HCT116 (cell line): ENCODE results near the gene STING1. TPM values are rescaled to one million over a fixed set of nuclear protein-coding genes. Genes with fewer than 3 reads are reported as not detected.
"Not testable (repeated sequence)": the region's sequence is repeated elsewhere in the genome, so short reads cannot be mapped to it uniquely, and the experiment has no call there.

Source experiments
- ATAC-seq: fragments of 200-7000 bp; cut with Tn5 transposase; 2 replicates; pipeline ENCODE4 v1.9.1; 2020; ENCODE audit warnings: mild to moderate bottlenecking, moderate library complexity
- BruUV-seq: library from RNA; stranded (reverse); fragments of 400-500 nt; replicated peaks from 2 replicates; lab custom pipeline; 2021; lab: Mats Ljungman, UMichigan
- CTCF ChIA-PET: fragments of 300-600 bp; sonication (Branson Sonifier 250); formaldehyde crosslinking; loops from one replicate; lab custom pipeline; 2021; ENCODE audit warnings: antibody characterized with exemption; lab: Charles Lee
- POLR2A ChIA-PET: fragments of 300-600, 350-600 bp; sonication (Branson Sonifier 250); formaldehyde crosslinking; loops from one replicate; lab custom pipeline; 2021; ENCODE audit warnings: antibody characterized with exemption; lab: Charles Lee
- RAD21 ChIA-PET, 2 experiments: fragments of 300-600 bp; sonication (Branson Sonifier 250); formaldehyde crosslinking; loops; one replicate each; lab custom pipeline; 2023; ENCODE audit warnings: low total read pairs in 2 of 2; ENCODE audit not compliant: uncharacterized antibody in 2 of 2, unreplicated experiment in 2 of 2, low non-redundant PET in 1 of 2; lab: Charles Lee
- DNase-seq: peaks from one replicate; pipeline ENCODE4 v3.0.0-alpha.2; 2010; ENCODE audit warnings: low read depth, low spot score
- H2AFZ ChIP-seq: fragments of 200-600 bp; shearing (Covaris generic), sonication (generic); 2 replicates; pipeline ENCODE4 v1.6.1; 2017; ENCODE audit warnings: low read depth, mixed run types, mixed read lengths, antibody characterized with exemption, low read length; ENCODE audit not compliant: poor library complexity, severe bottlenecking
- H3K27ac ChIP-seq: 2 replicates; pipeline ENCODE4 v1.5.1; 2012; ENCODE audit warnings: low read depth, low read length
- H3K27me3 ChIP-seq: fragments of 200-600 bp; sonication (generic); 2 replicates; pipeline ENCODE4 v1.6.1; 2016; ENCODE audit warnings: mixed run types, low read length, mixed read lengths; ENCODE audit not compliant: insufficient read depth
- H3K36me3 ChIP-seq, 2 experiments: fragments of 200-500 bp in 1 of 2; fragments of 200-600 bp in 1 of 2; sonication (Bioruptor generic) in 1 of 2; sonication (generic) in 1 of 2; 2 replicates each; pipeline versions ENCODE4 v1.5.1 to v1.6.1; 2014 to 2016; ENCODE audit warnings: low read length in 2 of 2, inconsistent platforms in 1 of 2, mixed read lengths in 1 of 2, mixed run types in 1 of 2; ENCODE audit not compliant: insufficient read depth in 2 of 2, control insufficient read depth in 1 of 2
- H3K4me1 ChIP-seq, 2 experiments: fragments of 200-600 bp in 1 of 2; sonication (generic) in 1 of 2; 2 replicates each; pipeline versions ENCODE4 v1.5.1 to v1.6.1; 2012 to 2017; ENCODE audit warnings: low read length in 2 of 2, inconsistent platforms in 1 of 2, mild to moderate bottlenecking in 1 of 2, mixed read lengths in 1 of 2, mixed run types in 1 of 2, moderate library complexity in 1 of 2; ENCODE audit not compliant: insufficient read depth in 2 of 2, control insufficient read depth in 1 of 2
- H3K4me2 ChIP-seq: fragments of 200-600 bp; sonication (generic); 2 replicates; pipeline ENCODE4 v1.6.1; 2017; ENCODE audit warnings: mixed run types, low read length, mixed read lengths
- H3K4me3 ChIP-seq, 2 experiments: fragments of 200-600 bp in 1 of 2; sonication (generic) in 1 of 2; replicated peaks in 1 of 2; 2 replicates each; pipeline ENCODE4 v1.5.1; 2011 to 2016; ENCODE audit warnings: low read length in 2 of 2, control low read depth in 1 of 2, low read depth in 1 of 2, mild to moderate bottlenecking in 1 of 2, mixed read lengths in 1 of 2, mixed run types in 1 of 2
- H3K79me2 ChIP-seq: fragments of 200-600 bp; sonication (generic); 2 replicates; pipeline ENCODE4 v1.6.1; 2017; ENCODE audit warnings: mild to moderate bottlenecking, mixed run types, low read length, moderate library complexity, mixed read lengths; ENCODE audit not compliant: insufficient read depth
- H3K9ac ChIP-seq: fragments of 200-600 bp; sonication (generic); 2 replicates; pipeline ENCODE4 v1.6.1; 2016; ENCODE audit warnings: low read length, mixed read lengths
- H3K9me2 ChIP-seq: fragments of 200-600 bp; sonication (generic), shearing (Covaris generic); 2 replicates; pipeline ENCODE4 v1.6.1; 2017; ENCODE audit warnings: mixed run types, mild to moderate bottlenecking, moderate library complexity; ENCODE audit not compliant: insufficient read depth
- H3K9me3 ChIP-seq, 2 experiments: fragments of 200-500 bp in 1 of 2; fragments of 200-600 bp in 1 of 2; sonication (Bioruptor generic) in 1 of 2; sonication (generic) in 1 of 2; 2 replicates each; pipeline ENCODE4 v1.6.1; 2014 to 2017; ENCODE audit warnings: low read length in 2 of 2, mixed read lengths in 2 of 2, inconsistent platforms in 1 of 2, low read depth in 1 of 2, mild to moderate bottlenecking in 1 of 2, mixed run types in 1 of 2, moderate library complexity in 1 of 2; ENCODE audit not compliant: control insufficient read depth in 1 of 2, insufficient read depth in 1 of 2
- H4K20me1 ChIP-seq: fragments of 200-600 bp; sonication (generic), shearing (Covaris generic); 2 replicates; pipeline ENCODE4 v1.6.1; 2017; ENCODE audit warnings: mixed run types, mild to moderate bottlenecking, moderate library complexity; ENCODE audit not compliant: insufficient read depth
- RAD21 ChIP-seq: IDR thresholded peaks from 2 replicates; pipeline ENCODE4 v1.6.1; 2012; ENCODE audit warnings: low read depth, mild to moderate bottlenecking
- SP1 ChIP-seq: IDR thresholded peaks from 2 replicates; pipeline ENCODE4 v1.6.1; 2012; ENCODE audit warnings: low read depth
- intact Hi-C: fragments of 100-400 bp; cut with micrococcal nuclease; formaldehyde crosslinking; loops from 2 replicates; pipeline ENCODE4 v1.10.0; 2022
- total RNA-seq: library from RNA; stranded (reverse); gene quantifications from one replicate; pipeline ENCODE4 v1.2.1, GENCODE V29; 2021; ENCODE audit not compliant: unreplicated experiment
- TF ChIP-seq, protein P1 (sequence below), 3 experiments: fragments of 200-600 bp in 1 of 3; sonication (generic) in 1 of 3; IDR thresholded peaks in 2 of 3; conservative IDR thresholded peaks in 1 of 3; 2 replicates each; pipeline ENCODE4 v1.5.1; 2012 to 2017; ENCODE audit warnings: low read depth in 2 of 3, low read length in 2 of 3, antibody characterized with exemption in 1 of 3, borderline replicate concordance in 1 of 3, control low read depth in 1 of 3, mild to moderate bottlenecking in 1 of 3, mixed read lengths in 1 of 3, mixed run types in 1 of 3, moderate library complexity in 1 of 3; ENCODE audit not compliant: insufficient read depth in 1 of 3
- TF ChIP-seq, protein P2 (sequence below): IDR thresholded peaks from 2 replicates; pipeline ENCODE4 v1.6.1; 2012

The STING1 gene
- total RNA-seq, 1 experiment from 2014 or later: 17.7 TPM

DNA sequence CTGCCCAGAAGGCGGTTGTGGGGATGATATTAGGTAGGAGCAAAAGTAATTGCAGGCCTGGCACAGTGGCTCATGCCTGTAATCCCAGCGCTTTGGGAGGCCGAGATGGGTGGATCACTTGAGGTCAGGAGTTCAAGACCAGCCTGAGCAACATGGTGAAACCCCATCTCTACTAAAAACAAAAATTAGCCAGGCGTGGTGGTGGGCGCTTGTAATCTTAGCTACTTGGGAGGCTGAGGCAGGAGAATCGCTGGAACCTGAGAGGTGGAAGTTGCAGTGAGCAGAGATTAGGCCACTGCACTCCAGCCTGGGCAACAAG, 291 bp upstream of the STING1 start:
- ATAC-seq, H3K36me3 ChIP-seq, H3K79me2 ChIP-seq, H3K9me2 ChIP-seq, intact Hi-C loops, DNase-seq, H4K20me1 ChIP-seq, H3K27me3 ChIP-seq, H3K9me3 ChIP-seq, BruUV-seq: not testable (repeated sequence)
- Histone ChIP-seq H2AFZ (peak overlapping the region; percentile 73), H3K4me1 (peaks cover 26 to 30% of the 10 kb centered on the region in 2 experiments), H3K27ac (peak overlapping the region; percentile 94), H3K4me2 (peak overlapping the region; percentile 68), H3K4me3 (peak overlapping the region; percentile 40 to 54; a peak in 3 of 4 replicates), H3K9ac (peak overlapping the region; percentile 61)
- RAD21 ChIA-PET: interaction anchor here in 1 of 2 experiments (1.3 kb wide), 1 partner anchor 31 kb away, joined by 3 read pairs; no protein-coding TSS in a partner anchor
- POLR2A ChIA-PET: interaction anchor here (1.1 to 1.5 kb wide), 4 partner anchors 9 to 78 kb away, joined by 3 to 7 read pairs (median 4); partner anchors contain the start of genes DNAJC18 and UBE2D2
- TF ChIP-seq SP1: 0 out of 2 replicates have a peak, but pooled peaks have one; percentile 7
- CTCF ChIA-PET: interaction anchor here (1.8 kb wide), 1 partner anchor 31 kb away, joined by 8 read pairs; no protein-coding TSS in a partner anchor

DNA sequence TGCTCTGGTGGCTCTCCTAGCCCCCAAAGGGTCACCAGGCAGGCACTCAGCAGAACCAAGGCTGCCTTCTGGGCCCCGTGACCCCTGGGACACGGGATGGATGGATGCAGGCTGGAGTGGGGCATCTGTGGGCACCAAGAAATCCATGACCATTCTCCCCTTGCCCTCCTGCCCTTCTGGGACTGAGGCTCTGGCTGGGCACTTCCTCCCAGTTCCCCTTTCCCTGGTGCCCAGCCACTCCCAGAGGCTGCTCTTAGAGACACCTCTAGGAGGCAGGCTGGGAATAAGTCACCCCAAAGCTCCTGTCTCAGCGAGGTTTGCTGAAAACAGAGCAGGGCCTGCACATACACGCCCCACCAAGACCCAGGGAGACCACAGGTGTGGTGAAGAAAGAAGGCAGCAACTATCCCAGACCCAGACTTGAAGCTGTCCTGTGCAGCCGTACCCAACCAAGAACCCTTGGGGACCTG, 943 bp downstream of the STING1 start:
- Histone ChIP-seq H2AFZ (peak overlapping the region; percentile 73), H3K4me1 (peaks cover 26 to 30% of the 10 kb centered on the region in 2 experiments), H4K20me1 (no peaks in the 10 kb centered on the region), H3K27me3 (no peaks in the 10 kb centered on the region), H3K9me2 (no peaks in the 10 kb centered on the region), H3K4me2 (peak overlapping the region; percentile 68), H3K79me2 (no peaks in the 10 kb centered on the region), H3K9ac (peak overlapping the region; percentile 61), H3K36me3 (0 out of 4 replicates have a peak, but pooled peaks cover 0 to 2% of the 10 kb centered on the region in 2 experiments), H3K9me3 (no peaks in the 10 kb centered on the region), H3K27ac (peak overlapping the region; percentile 94), H3K4me3 (peak overlapping the region; percentile 40 to 54)
- ChIA-PET POLR2A (interaction anchor here (0.8 to 1.5 kb wide), 5 partner anchors 8 to 79 kb away, joined by 3 to 7 read pairs (median 3); partner anchors contain the start of genes DNAJC18 and UBE2D2), CTCF (interaction anchor here (0.6 to 1.8 kb wide), 4 partner anchors 10 to 1454 kb away, joined by 3 to 8 read pairs (median 4); no protein-coding TSS in a partner anchor), RAD21 (interaction anchor here in 1 of 2 experiments (1.3 kb wide), 1 partner anchor 32 kb away, joined by 3 read pairs; no protein-coding TSS in a partner anchor)
- intact Hi-C loops: no loop called here
- ATAC-seq (peak; percentile 66), DNase-seq (no peak)
- 0 out of 2 replicates have a peak, but pooled peaks have one; percentile 20 for TF ChIP-seq RAD21
- TF ChIP-seq, protein P1, sequence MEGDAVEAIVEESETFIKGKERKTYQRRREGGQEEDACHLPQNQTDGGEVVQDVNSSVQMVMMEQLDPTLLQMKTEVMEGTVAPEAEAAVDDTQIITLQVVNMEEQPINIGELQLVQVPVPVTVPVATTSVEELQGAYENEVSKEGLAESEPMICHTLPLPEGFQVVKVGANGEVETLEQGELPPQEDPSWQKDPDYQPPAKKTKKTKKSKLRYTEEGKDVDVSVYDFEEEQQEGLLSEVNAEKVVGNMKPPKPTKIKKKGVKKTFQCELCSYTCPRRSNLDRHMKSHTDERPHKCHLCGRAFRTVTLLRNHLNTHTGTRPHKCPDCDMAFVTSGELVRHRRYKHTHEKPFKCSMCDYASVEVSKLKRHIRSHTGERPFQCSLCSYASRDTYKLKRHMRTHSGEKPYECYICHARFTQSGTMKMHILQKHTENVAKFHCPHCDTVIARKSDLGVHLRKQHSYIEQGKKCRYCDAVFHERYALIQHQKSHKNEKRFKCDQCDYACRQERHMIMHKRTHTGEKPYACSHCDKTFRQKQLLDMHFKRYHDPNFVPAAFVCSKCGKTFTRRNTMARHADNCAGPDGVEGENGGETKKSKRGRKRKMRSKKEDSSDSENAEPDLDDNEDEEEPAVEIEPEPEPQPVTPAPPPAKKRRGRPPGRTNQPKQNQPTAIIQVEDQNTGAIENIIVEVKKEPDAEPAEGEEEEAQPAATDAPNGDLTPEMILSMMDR (IDR thresholded peaks at IDR 0.05 in 2 of 3, conservative IDR thresholded peaks at IDR 0.05 in 1 of 3; ENCODE audit: borderline replicate concordance in 1 of 3, insufficient read depth in 1 of 3, low read depth in 2 of 3, low read length in 2 of 3): peak in 2 of 3 experiments; percentile 30 to 35; a peak in 3 of 6 replicates
- TF ChIP-seq, protein P2, sequence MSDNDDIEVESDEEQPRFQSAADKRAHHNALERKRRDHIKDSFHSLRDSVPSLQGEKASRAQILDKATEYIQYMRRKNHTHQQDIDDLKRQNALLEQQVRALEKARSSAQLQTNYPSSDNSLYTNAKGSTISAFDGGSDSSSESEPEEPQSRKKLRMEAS: no peak
- BruUV-seq: no TSS peak
